Stimulated activated CD4-positive, alpha-beta T cell treated with anti-CD3 and anti-CD28 coated beads, Interleukin-2, amount 100 ng/mL, for 4 hours (primary cell): ENCODE data around the gene PROM1.

Source experiments
- DNase-seq: peaks from one replicate; pipeline ENCODE4 v3.0.0-alpha.2; 2020; ENCODE audit warnings: low read depth

PROM1 gene

DNA sequence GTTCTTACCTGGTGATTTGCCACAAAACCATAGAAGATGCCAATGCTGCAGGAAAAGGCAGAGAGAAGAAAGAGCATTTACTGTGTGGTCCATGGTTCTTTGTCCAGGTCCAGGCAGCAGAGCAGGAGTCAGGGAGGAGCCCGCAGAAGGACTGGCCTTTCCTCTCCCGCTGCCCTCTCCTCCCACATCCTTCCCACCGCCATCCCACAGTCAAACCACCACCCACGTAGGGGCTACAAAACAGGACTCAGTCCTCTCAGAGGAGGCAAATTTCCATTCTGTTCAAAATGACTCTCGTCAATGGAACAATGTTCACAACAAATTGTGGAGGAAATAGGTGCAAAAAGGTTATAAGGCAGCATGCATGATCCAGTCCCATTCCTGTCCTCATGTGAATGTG is 58.6 kb downstream of the PROM1 start:
- DNase-seq = no peak

DNA sequence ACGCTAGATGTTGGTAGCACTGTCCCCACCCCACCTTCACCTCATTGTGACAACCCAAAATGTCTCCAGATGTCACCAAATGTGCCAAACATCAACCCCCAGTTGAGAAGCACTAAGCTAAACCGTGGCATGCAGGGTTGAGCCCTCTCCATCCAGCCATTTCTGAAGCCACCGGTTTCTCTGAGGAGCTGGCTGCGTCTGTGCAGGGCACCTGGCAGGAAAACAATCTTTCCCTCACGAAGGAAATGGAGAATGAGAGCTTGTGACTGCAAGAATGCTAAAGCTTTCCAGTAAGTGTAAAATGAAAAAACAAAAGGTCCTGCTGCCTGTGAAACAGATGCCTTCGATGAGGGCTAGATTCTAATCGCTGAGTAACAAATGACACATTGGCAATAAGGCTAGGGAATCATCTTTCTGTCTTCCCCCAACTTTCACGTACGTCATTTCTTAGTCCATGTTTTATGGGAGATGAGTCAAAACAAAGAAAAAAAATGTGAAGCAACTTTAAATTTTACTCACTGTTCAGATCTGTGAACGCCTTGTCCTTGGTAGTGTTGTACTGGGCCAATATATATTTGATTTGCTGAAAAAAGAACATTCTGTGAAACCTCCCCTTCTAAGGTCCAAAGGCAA is 59.9 kb downstream of the PROM1 start:
- no peak for DNase-seq

DNA sequence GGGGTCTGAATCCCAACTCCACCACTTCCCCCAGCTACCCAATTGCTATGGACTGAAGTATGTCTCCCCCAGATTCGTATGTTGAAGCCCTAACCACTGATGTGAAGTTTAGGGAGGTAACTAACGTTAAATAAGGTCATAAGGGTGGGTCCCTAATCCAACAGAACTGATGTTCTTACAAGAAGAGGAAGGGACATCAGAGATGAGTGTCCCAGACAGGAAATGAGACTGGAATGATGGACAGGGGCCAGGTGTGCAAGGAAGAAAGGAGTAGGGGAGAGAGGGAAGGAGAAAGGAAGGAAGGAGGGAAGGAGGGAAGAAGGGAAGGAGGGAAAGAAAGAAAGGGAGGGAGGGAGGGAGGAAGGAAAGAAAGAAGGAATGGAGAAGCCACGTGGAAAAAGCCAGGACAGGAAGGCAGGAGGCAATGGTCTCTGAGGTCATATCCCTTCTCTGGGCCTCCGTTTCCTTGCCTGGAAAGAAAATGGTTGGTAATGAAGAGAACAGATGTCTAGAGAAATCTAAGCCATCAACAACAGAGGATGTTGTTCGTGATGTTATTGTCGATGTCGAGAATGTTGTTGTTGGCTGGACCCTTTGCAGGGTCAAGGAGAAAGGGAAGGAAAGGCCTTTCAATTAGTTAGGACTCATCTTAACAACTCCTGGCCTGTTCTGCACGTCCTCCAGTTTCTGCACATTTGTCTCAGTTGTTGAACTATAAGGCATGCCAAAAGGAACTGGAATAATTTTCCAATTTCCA is 61.8 kb downstream of the PROM1 start:
- DNase-seq = no peak

DNA sequence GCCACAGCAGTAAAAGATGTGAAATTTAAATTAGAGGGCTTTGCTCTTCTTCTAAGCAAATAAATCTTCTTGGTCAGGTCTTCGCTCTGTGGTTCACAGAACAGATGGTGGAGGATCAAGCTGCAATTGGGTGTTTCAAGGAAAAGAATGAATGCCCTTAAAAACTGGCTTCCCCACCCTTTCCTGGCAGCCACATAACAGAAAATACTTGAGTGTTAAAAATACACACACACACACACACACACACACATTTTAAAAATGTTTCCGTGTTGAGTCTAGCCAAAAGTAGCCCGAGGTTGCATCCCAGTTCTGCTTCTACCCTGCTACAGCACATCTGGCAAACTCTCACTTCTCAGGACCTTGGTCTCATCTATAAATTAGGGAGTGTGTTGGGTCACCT is 64.2 kb downstream of the PROM1 start:
- no peak for DNase-seq

DNA sequence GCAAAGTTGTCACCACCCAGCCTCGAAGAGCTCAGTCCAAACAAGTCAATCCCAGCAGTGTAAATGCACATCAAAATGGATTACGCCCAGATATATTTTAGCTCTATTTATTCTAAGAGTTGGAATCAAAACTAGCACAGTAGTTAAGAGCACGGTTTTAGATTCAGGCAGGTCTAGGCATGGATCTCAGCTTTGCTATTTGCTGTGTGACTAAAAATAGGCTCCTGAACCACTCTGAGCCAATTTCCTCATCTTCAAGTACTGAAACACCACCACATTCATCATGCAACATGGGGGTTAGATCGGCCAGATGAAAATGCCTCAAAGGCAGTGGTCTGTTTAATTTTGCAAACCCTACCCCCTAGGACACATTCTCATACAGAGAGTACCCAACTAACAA is 65.0 kb downstream of the PROM1 start:
- no peak for DNase-seq

DNA sequence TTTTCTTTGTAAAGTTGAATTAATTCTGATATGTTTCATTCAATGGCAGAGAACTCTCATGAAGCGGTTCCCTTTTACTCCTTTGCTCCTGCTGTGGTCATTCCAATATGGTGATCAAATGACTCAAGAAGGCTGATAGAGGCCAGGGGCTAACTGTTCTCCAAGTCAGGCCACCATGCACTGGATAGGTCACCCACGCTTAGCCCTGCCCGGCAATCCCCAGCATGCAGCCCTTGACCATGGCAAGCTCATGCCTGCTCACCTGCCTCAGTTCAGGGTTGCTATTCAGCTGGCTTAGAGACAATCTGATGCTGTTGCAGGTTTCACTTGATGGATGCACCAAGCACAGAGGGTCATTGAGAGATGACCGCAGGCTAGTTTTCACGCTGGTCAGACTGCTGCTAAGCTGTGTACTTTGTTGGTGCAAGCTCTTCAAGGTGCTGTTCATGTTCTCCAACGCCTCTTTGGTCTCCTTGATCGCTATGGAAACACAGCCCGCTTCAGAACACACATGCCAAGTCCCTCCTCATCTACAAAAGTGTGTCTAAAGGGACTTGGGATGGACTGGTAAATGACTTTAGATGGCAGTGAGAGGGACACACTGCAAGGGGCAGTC is 65.7 kb downstream of the PROM1 start:
- DNase-seq = no peak

DNA sequence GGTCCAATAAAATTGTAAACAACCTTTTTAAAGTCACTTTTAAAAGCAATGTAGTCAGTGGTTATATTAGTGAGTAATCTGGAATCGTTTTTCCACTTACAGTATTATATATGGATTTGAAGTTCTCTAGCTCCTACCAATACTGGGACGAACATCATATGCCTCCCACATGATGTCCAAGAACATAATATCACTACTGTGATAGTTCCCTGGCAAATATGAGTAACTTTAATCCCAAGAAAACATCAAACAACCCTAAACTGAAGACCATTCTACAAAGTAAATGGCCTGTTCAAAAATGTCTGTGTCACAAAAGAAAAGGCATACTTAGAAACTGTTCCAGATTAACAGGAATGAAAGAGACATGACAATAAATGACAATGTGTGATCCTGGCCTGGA is 67.3 kb downstream of the PROM1 start:
- DNase-seq = no peak

DNA sequence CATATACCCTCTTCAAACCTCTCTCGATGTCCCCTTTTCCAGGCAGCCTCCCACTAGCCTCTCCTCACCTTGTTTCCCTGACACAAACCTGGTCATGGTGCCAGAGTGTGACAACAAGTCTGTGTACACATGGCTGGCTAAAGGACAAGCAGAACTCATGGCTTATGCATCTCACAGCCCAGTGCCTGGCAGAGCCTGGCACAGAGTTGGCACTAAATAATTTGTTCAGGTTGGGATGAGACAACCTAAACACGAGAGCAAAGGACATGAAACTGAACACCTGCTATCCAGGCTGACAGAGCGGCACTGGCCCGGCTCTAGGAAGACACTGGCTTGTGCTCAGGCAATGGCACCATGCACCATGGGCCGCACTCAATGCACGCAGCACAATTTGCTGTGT is 72.7 kb downstream of the PROM1 start:
- DNase-seq = no peak

DNA sequence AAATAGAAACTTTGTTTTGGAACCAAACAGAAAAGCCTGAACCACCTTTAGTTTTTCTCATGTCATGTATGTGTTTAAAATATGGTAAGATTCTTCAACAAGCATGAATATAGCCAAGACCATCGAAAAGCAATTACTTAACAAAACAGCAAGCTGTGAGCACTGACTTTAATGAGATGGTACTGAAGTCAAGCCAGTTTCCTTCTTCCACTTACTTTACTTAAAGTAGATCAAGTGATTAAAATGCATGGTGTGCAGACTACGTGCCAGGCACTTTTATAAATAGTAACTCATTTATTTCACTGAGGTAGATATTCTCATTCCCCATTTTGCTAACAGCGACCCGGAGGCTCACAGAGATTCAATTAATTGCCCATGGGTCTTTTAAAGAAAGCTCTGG is 74.7 kb downstream of the PROM1 start:
- no peak for DNase-seq

DNA sequence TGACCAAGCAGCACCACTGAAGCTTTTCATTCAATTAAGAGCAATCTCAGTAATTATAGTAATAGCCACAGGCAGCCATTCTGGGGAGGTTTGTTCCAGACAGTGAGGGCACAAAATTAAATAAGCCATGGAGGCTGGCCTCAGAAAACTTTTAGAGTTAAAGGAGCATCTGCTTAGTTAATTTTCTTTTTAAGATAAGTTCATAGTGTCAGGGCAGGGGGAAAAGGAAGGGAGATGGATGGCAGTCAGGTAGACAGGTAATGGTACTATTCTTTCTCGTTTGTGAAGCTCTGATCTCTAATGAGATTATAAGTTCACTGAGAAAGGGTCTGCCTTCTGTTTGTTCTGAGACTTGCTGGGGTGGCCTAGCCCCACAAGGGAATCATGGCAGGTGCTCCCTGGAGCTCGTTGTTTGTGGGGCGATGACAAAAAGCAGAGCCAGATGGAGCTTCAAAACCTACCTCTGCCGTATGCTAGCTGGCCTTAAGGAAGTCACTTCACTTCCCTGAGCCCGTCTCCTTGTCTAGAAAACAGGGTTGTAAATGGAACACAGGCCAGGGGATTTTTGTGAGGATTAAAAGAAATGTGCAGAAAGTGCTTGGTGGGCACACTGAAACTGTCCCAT is 76.2 kb downstream of the PROM1 start:
- no peak for DNase-seq

DNA sequence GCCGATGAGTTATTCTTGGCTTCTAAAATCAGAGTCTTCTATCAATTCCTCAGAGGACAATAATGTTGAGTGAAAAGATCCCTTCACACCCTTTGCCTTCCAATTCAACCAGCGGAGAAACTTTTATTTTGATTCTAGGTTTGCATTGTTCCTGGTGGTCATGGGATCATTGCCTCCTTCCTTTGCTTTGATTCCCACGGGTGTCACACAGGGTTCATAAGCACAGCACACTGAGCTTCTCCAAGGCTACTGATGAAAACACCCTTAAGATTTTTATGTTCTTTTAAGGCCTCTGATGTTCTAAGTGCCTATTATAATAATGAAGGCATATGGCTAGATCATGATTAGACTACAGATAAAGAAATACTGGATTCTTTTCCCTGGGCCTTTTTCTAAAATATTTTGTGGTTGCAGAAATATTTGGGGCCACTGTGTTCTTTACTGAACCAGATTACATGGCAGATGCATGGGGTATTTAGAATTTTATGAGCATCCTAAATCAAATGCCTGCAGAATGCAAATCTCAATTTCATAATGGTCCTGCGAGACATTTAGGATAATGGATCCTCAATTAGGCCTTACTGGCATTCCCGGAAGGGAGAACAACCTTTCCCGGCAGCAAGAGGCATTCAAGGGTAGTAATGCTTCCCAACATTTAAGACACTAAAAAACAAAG is 76.9 kb downstream of the PROM1 start:
- no peak for DNase-seq

DNA sequence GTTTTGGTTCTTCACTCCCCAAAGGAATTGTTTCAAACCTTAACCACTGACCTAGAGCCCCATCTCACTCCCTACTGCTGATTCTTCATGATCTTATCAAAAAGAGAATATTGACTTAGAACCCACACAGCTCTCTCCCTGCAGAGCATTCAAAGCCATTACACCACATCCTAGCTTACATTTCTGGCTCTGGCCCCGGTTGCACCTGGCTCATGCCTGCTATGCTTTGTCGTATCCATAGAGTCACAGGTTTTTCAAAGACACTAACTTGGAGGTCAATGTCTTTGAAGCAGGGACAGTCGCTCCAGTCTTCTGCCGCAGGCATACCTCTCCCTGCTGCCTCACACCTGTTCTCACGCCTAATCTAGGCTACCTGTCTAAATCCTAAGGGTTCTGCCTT is 78.1 kb downstream of the PROM1 start:
- no peak for DNase-seq

DNA sequence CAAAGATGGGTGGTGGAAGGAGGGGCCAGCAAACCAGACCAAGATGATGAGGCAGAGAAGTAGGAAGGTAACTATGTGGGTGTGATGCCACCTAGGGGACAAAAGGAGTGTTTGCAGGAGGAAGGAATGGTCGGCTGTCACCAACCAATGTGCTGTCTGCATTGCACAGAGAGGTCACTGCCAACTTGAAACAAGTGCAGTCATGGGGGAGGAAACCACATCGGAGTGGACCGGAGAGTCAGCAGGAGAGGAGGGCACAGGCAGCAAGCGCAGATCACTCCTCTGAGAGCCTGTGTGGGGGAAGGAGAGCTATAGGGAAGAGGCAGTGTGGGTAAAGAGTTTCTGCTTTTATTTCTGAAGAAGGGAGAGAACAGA is 82.4 kb downstream of the PROM1 start:
- peak; percentile 10 for DNase-seq

DNA sequence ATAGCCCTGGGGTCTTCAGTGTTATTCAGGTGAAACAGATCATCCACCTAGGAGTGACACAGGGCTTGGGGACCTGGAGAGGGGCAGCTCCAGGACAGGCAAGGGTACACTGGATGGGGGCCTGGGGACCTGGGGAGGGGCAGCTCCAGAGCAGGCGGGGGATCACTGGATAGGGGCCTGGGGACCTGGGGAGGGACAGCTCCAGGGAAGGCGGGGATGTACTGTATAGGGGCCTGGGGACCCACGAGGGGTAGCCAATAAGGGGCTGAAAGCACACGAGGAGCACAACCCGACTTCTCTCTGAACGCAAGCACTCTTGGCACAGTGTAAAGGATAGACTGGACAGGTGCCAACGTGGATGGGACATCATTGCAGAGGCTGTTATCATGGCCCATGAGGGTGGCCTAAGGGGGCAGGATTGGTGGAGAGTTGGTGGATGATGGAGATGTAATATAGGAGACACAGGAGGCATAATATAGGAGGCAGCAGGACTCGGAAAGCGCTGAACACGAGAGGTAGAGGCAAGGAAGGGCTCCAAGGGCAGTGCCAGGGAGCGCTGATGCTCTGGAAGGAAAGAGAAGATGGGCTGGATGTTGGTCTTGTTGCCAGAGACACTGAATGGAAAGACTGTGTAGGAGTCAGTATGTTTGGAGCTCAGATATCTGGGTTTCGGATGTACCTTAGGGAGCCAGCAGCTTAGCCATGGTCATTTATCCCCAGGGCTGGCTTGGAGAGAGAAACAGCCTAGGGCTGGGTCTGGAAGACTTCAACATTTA is 82.9 kb downstream of the PROM1 start:
- DNase-seq = no peak

DNA sequence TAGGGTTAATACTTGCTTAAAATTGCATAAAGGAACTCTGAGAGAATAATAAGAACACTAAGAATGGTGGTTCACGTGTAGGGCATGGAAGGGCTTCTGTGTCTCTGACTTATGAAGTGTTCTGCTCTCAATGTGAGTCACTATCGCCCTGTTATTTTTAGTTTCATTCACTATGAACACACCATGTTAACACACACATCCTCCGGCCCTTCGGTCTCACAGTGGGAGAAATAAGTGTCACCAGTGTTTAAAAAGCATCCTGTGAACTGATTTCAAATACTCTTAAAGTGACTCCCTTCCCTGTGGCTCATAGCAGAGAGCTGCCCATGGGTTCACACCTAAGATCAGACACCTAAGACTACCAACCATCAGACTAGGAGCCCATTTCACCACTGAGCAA is 87.0 kb downstream of the PROM1 start:
- DNase-seq = no peak

DNA sequence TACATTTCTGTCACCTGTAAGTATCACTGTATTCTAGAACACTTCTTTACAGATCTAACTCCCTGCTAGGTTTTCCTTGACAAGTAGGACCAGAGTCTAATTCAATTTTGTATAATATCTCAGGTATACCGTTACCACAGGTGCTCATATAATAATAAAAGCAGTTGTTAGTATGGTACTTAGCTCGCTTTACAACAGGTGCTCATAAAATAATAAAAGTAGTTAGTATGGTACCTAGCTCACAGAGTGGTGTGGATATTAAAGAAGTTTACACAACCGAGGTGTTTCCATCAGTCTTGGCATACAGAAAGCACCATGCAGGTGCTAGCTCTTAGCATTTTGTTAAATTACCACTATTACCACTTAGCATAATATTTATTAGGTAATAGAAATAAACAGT is 88.0 kb downstream of the PROM1 start:
- DNase-seq = no peak

DNA sequence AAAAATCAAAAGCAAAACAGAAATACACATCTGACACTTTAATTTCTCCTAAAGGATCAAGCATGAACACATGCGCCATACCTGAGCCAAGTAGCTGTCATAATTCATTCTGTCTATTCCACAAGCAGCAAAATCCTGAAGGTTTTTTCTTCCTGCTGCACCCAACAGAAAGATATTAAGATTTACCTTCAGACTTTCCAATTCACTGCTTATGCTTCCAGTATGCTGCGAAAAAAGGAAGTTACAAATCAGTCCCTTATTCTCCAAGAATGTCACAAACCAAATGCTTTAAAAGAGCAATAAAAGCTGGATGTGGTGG is 91.7 kb downstream of the PROM1 start:
- DNase-seq = no peak

DNA sequence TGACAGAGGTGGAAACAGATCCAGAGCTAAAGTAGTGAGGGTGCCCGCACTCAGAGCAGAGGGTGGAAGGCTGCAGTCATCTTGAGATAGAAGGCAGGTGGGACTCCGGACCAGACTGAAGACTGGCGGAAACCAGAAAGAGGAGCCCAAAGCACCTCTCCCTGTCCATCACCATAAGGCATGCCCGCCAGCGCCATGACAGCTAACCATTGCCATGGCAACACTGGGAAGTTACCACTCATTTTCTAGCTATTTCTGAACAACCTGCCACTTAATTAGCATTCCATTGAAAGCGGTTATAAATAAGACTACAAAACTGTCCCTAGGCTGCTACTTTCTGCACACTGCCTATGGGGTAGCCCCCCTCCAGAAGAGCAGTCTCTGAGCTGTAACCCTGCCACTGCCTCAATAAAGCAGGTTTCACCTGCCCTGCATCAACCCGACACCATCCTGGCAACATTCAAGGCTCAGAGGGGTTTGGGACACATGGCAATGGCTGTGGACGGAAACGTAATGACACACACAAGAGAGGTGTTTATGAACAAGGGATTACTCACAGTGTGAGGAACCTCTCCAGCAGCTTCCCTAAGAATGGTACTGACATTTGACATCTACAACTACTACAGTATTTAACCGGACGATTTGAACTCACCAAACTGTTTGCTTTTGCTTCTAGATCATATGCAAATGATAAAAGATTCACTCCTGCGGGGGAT is 93.1 kb downstream of the PROM1 start:
- no peak for DNase-seq

DNA sequence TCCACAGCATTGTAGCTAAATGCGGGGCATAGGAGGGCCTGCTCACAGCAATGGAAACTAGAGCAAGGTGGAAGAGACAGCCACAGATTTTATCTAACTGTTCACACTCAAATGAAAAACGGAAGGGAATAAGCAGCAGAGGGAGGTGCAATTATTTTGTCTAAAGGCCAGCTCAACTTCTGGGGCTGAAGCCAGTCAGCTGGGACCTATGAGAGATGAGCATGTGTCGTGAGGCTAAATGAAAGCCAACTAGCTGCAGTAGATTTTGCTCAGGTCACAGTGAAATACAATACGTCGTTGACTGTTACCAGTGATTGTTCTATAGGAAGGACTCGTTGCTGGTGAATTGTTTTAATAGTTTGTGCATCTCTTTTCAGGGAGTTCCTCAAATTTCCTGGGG is 94.4 kb downstream of the PROM1 start:
- no peak for DNase-seq

DNA sequence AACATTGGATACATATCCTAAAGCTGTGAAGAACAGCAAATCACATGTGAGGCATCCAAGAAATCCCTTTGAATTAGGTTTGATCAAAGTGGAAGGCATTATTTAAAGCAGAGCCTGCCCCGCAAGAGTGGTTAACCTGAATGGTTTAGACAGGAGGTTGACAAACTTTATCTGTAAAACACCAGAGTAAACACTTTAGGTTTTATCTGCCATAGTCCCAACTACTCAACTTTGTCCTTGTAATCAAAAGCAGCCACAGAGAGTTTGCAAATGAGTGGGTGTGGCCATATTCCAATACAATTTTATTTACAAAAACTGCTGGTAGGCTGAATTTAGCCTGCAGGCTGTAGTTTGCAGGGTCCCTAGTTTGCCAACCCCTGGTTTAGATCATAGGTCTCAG is 95.6 kb downstream of the PROM1 start:
- no peak for DNase-seq

DNA sequence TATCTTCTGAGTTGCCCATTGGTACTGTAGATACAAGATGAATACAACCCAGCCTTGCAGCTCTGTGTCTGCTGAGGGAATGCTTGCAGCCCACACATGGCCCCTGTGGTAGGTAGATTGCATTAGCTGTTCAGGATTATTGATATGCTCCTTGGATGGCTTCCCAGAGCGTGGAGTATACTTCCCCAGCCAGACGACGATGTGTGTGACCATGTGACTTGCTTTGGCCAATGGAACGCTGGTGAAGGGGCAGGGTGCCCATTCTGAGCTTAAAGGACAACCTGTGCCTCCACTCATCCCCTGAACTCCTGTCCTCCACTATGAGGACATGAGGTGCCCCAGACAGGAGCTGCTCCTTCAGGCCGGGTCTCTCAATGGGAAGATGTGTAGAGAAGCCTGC is 96.9 kb downstream of the PROM1 start:
- no peak for DNase-seq
